HCT116 (cell line): ENCODE measurements around the gene ZFR2. TPM values are rescaled to one million over a fixed set of nuclear protein-coding genes. Genes with fewer than 3 reads are reported as not detected.
A peak's percentile ranks its signal among the peaks of the same experiment; 100 is the strongest.

Experiments
- ATAC-seq: fragments of 200-7000 bp; cut with Tn5 transposase; 2 replicates; pipeline ENCODE4 v1.9.1; 2020; ENCODE audit warnings: mild to moderate bottlenecking, moderate library complexity
- BruUV-seq: library from RNA; stranded (reverse); fragments of 400-500 nt; replicated peaks from 2 replicates; lab custom pipeline; 2021; lab: Mats Ljungman, UMichigan
- CTCF ChIA-PET: fragments of 300-600 bp; sonication (Branson Sonifier 250); formaldehyde crosslinking; loops from one replicate; lab custom pipeline; 2021; ENCODE audit warnings: antibody characterized with exemption; lab: Charles Lee
- POLR2A ChIA-PET: fragments of 300-600, 350-600 bp; sonication (Branson Sonifier 250); formaldehyde crosslinking; loops from one replicate; lab custom pipeline; 2021; ENCODE audit warnings: antibody characterized with exemption; lab: Charles Lee
- RAD21 ChIA-PET, 2 experiments: fragments of 300-600 bp; sonication (Branson Sonifier 250); formaldehyde crosslinking; loops; one replicate each; lab custom pipeline; 2023; ENCODE audit warnings: low total read pairs in 2 of 2; ENCODE audit not compliant: uncharacterized antibody in 2 of 2, unreplicated experiment in 2 of 2, low non-redundant PET in 1 of 2; lab: Charles Lee
- DNase-seq: peaks from one replicate; pipeline ENCODE4 v3.0.0-alpha.2; 2010; ENCODE audit warnings: low read depth, low spot score
- H2AFZ ChIP-seq: fragments of 200-600 bp; shearing (Covaris generic), sonication (generic); 2 replicates; pipeline ENCODE4 v1.6.1; 2017; ENCODE audit warnings: low read depth, mixed run types, mixed read lengths, antibody characterized with exemption, low read length; ENCODE audit not compliant: poor library complexity, severe bottlenecking
- H3K27ac ChIP-seq: 2 replicates; pipeline ENCODE4 v1.5.1; 2012; ENCODE audit warnings: low read depth, low read length
- H3K27me3 ChIP-seq: fragments of 200-600 bp; sonication (generic); 2 replicates; pipeline ENCODE4 v1.6.1; 2016; ENCODE audit warnings: mixed run types, low read length, mixed read lengths; ENCODE audit not compliant: insufficient read depth
- H3K36me3 ChIP-seq, 2 experiments: fragments of 200-500 bp in 1 of 2; fragments of 200-600 bp in 1 of 2; sonication (Bioruptor generic) in 1 of 2; sonication (generic) in 1 of 2; 2 replicates each; pipeline versions ENCODE4 v1.5.1 to v1.6.1; 2014 to 2016; ENCODE audit warnings: low read length in 2 of 2, inconsistent platforms in 1 of 2, mixed read lengths in 1 of 2, mixed run types in 1 of 2; ENCODE audit not compliant: insufficient read depth in 2 of 2, control insufficient read depth in 1 of 2
- H3K4me1 ChIP-seq, 2 experiments: fragments of 200-600 bp in 1 of 2; sonication (generic) in 1 of 2; 2 replicates each; pipeline versions ENCODE4 v1.5.1 to v1.6.1; 2012 to 2017; ENCODE audit warnings: low read length in 2 of 2, inconsistent platforms in 1 of 2, mild to moderate bottlenecking in 1 of 2, mixed read lengths in 1 of 2, mixed run types in 1 of 2, moderate library complexity in 1 of 2; ENCODE audit not compliant: insufficient read depth in 2 of 2, control insufficient read depth in 1 of 2
- H3K4me2 ChIP-seq: fragments of 200-600 bp; sonication (generic); 2 replicates; pipeline ENCODE4 v1.6.1; 2017; ENCODE audit warnings: mixed run types, low read length, mixed read lengths
- H3K4me3 ChIP-seq, 2 experiments: fragments of 200-600 bp in 1 of 2; sonication (generic) in 1 of 2; replicated peaks in 1 of 2; 2 replicates each; pipeline ENCODE4 v1.5.1; 2011 to 2016; ENCODE audit warnings: low read length in 2 of 2, control low read depth in 1 of 2, low read depth in 1 of 2, mild to moderate bottlenecking in 1 of 2, mixed read lengths in 1 of 2, mixed run types in 1 of 2
- H3K79me2 ChIP-seq: fragments of 200-600 bp; sonication (generic); 2 replicates; pipeline ENCODE4 v1.6.1; 2017; ENCODE audit warnings: mild to moderate bottlenecking, mixed run types, low read length, moderate library complexity, mixed read lengths; ENCODE audit not compliant: insufficient read depth
- H3K9ac ChIP-seq: fragments of 200-600 bp; sonication (generic); 2 replicates; pipeline ENCODE4 v1.6.1; 2016; ENCODE audit warnings: low read length, mixed read lengths
- H3K9me2 ChIP-seq: fragments of 200-600 bp; sonication (generic), shearing (Covaris generic); 2 replicates; pipeline ENCODE4 v1.6.1; 2017; ENCODE audit warnings: mixed run types, mild to moderate bottlenecking, moderate library complexity; ENCODE audit not compliant: insufficient read depth
- H3K9me3 ChIP-seq, 2 experiments: fragments of 200-500 bp in 1 of 2; fragments of 200-600 bp in 1 of 2; sonication (Bioruptor generic) in 1 of 2; sonication (generic) in 1 of 2; 2 replicates each; pipeline ENCODE4 v1.6.1; 2014 to 2017; ENCODE audit warnings: low read length in 2 of 2, mixed read lengths in 2 of 2, inconsistent platforms in 1 of 2, low read depth in 1 of 2, mild to moderate bottlenecking in 1 of 2, mixed run types in 1 of 2, moderate library complexity in 1 of 2; ENCODE audit not compliant: control insufficient read depth in 1 of 2, insufficient read depth in 1 of 2
- H4K20me1 ChIP-seq: fragments of 200-600 bp; sonication (generic), shearing (Covaris generic); 2 replicates; pipeline ENCODE4 v1.6.1; 2017; ENCODE audit warnings: mixed run types, mild to moderate bottlenecking, moderate library complexity; ENCODE audit not compliant: insufficient read depth
- CBX3 ChIP-seq: IDR thresholded peaks from 2 replicates; pipeline ENCODE4 v1.6.1; 2012; ENCODE audit warnings: low read depth
- EGR1 ChIP-seq: IDR thresholded peaks from 2 replicates; pipeline ENCODE4 v1.6.1; 2012; ENCODE audit warnings: low read depth
- JUND ChIP-seq: IDR thresholded peaks from 2 replicates; pipeline ENCODE4 v1.6.1; 2012
- POLR2A ChIP-seq: IDR thresholded peaks from 2 replicates; pipeline ENCODE4 v1.7.0; 2011; ENCODE audit warnings: borderline replicate concordance; ENCODE audit not compliant: insufficient read depth, insufficient read length; ENCODE audit errors: extremely low read depth
- POLR2AphosphoS5 ChIP-seq: IDR thresholded peaks from 2 replicates; pipeline ENCODE4 v1.6.1; 2011; ENCODE audit warnings: mild to moderate bottlenecking, low read depth, low read length, moderate library complexity
- RAD21 ChIP-seq: IDR thresholded peaks from 2 replicates; pipeline ENCODE4 v1.6.1; 2012; ENCODE audit warnings: low read depth, mild to moderate bottlenecking
- SIN3A ChIP-seq: IDR thresholded peaks from 2 replicates; pipeline ENCODE4 v1.6.1; 2012; ENCODE audit warnings: low read depth
- SRF ChIP-seq: IDR thresholded peaks from 2 replicates; pipeline ENCODE4 v1.6.1; 2012; ENCODE audit warnings: low read depth
- TCF7L2 ChIP-seq: IDR thresholded peaks from 2 replicates; pipeline ENCODE4 v1.7.0; 2011; ENCODE audit warnings: borderline replicate concordance, inconsistent platforms; ENCODE audit not compliant: insufficient read depth, insufficient read length; ENCODE audit errors: extremely low read depth
- intact Hi-C: fragments of 100-400 bp; cut with micrococcal nuclease; formaldehyde crosslinking; loops from 2 replicates; pipeline ENCODE4 v1.10.0; 2022
- total RNA-seq: library from RNA; stranded (reverse); gene quantifications from one replicate; pipeline ENCODE4 v1.2.1, GENCODE V29; 2021; ENCODE audit not compliant: unreplicated experiment
- TF ChIP-seq, protein P1 (sequence below), 3 experiments: fragments of 200-600 bp in 1 of 3; sonication (generic) in 1 of 3; IDR thresholded peaks in 2 of 3; conservative IDR thresholded peaks in 1 of 3; 2 replicates each; pipeline ENCODE4 v1.5.1; 2012 to 2017; ENCODE audit warnings: low read depth in 2 of 3, low read length in 2 of 3, antibody characterized with exemption in 1 of 3, borderline replicate concordance in 1 of 3, control low read depth in 1 of 3, mild to moderate bottlenecking in 1 of 3, mixed read lengths in 1 of 3, mixed run types in 1 of 3, moderate library complexity in 1 of 3; ENCODE audit not compliant: insufficient read depth in 1 of 3
- TF ChIP-seq, protein P2 (sequence below): IDR thresholded peaks from 2 replicates; pipeline ENCODE4 v1.6.1; 2012
- TF ChIP-seq, protein P3 (sequence below): IDR thresholded peaks from 2 replicates; pipeline ENCODE4 v1.6.1; 2012
- TF ChIP-seq, protein P4 (sequence below): IDR thresholded peaks from 2 replicates; pipeline ENCODE4 v1.6.1; 2012; ENCODE audit warnings: low read depth

ZFR2 gene
- total RNA-seq, 1 experiment from 2014 or later = 0.34 TPM

DNA sequence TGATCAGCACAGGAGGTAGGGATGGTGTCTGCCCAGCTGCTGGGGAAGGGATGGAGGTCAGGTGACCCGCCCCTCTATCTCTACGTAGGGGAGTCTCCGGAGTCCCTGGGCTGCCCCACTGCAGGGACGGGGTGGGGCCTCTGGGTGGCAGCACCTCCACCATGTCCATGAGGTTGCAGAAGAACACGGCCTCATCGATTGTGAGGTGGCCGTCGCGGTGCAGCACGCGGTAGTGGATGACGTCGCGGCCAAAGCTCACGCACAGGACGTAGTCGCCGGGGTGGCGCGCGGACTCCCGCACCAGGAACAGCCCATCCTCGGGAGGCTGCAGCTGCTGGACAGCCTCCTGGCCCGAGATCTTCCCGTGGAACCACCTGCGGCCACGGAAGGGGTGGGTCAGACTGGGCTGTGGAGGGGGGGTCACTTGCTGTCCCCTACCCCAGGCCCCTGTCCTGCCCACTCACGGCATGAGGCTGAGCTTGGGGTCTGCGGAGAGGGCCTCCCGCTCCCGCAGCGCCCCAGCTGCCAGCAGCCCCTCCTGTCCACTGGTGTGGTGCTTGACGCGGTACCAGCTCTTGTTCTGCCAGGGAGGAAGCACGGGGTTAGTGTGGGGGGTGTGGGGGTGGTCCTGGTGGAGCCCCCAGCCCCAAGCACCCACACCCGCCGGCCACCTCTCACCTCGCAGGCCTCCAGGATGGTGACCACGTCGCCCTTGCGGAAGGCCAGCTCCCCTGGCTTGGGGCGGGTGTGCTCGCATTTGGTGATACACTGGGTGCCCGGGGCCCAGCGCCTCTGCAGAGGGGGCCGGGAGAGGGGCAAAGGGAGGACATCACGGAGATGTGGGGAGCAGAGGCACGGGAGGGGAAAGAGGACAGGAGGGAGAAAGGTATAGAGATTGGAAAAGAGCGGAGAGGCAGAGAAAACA lies 84.9 kb downstream of the ZFR2 start:
- no peak overlapping the region for H3K4me3 ChIP-seq
- ChIA-PET CTCF (no interaction called here), RAD21 (no interaction called here), POLR2A (interaction anchor here (1.6 kb wide), 1 partner anchor 21 kb away, joined by 4 read pairs; the partner anchor contains the start of gene MRPL54)
- H2AFZ ChIP-seq = no peak overlapping the region
- TF ChIP-seq, protein P1, sequence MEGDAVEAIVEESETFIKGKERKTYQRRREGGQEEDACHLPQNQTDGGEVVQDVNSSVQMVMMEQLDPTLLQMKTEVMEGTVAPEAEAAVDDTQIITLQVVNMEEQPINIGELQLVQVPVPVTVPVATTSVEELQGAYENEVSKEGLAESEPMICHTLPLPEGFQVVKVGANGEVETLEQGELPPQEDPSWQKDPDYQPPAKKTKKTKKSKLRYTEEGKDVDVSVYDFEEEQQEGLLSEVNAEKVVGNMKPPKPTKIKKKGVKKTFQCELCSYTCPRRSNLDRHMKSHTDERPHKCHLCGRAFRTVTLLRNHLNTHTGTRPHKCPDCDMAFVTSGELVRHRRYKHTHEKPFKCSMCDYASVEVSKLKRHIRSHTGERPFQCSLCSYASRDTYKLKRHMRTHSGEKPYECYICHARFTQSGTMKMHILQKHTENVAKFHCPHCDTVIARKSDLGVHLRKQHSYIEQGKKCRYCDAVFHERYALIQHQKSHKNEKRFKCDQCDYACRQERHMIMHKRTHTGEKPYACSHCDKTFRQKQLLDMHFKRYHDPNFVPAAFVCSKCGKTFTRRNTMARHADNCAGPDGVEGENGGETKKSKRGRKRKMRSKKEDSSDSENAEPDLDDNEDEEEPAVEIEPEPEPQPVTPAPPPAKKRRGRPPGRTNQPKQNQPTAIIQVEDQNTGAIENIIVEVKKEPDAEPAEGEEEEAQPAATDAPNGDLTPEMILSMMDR (IDR thresholded peaks at IDR 0.05 in 2 of 3, conservative IDR thresholded peaks at IDR 0.05 in 1 of 3; ENCODE audit: borderline replicate concordance in 1 of 3, insufficient read depth in 1 of 3, low read depth in 2 of 3, low read length in 2 of 3) = peak; percentile 14 to 51 (median 42); a peak in 4 of 6 replicates
- TF ChIP-seq POLR2AphosphoS5 = no peak
- BruUV-seq = no TSS peak
- no peaks in the 10 kb centered on the region for H3K9me2 ChIP-seq
- H3K27ac ChIP-seq = no peak overlapping the region
- no peaks in the 10 kb centered on the region for H4K20me1 ChIP-seq
- H3K9ac ChIP-seq = no peak overlapping the region
- no peaks in the 10 kb centered on the region for H3K4me1 ChIP-seq
- H3K4me2 ChIP-seq = no peak overlapping the region
- peaks cover 9 to 21% of the 10 kb centered on the region in 2 experiments; a peak in 3 of 4 replicates for H3K9me3 ChIP-seq
- no peaks in the 10 kb centered on the region for H3K27me3 ChIP-seq
- H3K79me2 ChIP-seq = no peaks in the 10 kb centered on the region
- DNase-seq = no peak
- no peaks in the 10 kb centered on the region for H3K36me3 ChIP-seq
- peak; percentile 57 for ATAC-seq
- intact Hi-C loops = no loop called here

DNA sequence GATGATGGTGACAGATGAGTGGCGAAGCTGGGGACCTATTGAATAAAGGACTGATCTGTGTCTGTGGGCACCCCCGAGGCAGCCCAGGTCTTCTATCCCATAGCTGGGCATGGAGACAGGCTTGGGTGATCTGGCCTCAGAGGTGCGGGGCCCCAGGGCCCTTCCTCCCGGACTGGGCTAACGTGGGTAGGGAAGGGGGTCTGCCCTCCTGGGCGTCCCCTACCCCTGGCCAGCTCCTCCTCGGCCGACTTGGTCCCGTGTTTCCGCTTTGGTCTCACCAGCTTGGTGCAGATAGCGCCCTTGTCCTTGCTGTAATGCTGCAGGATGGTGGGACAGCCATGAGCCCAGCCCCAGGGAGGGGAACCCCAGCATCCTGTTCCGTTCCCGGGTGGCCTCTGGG lies 85.9 kb downstream of the ZFR2 start:
- no TSS peak for BruUV-seq
- H3K27me3 ChIP-seq = no peaks in the 10 kb centered on the region
- no peak overlapping the region for H3K27ac ChIP-seq
- H3K79me2 ChIP-seq = no peaks in the 10 kb centered on the region
- H3K9me3 ChIP-seq = peaks cover 9 to 21% of the 10 kb centered on the region in 2 experiments; a peak in 3 of 4 replicates
- H3K4me3 ChIP-seq = no peak overlapping the region
- no peaks in the 10 kb centered on the region for H3K36me3 ChIP-seq
- no peaks in the 10 kb centered on the region for H3K4me1 ChIP-seq
- H2AFZ ChIP-seq = no peak overlapping the region
- ATAC-seq (no peak), DNase-seq (no peak)
- H3K4me2 ChIP-seq = no peak overlapping the region
- ChIA-PET CTCF (no interaction called here), POLR2A (interaction anchor here (1.6 kb wide), 1 partner anchor 20 kb away, joined by 4 read pairs; the partner anchor contains the start of gene MRPL54), RAD21 (no interaction called here)
- H4K20me1 ChIP-seq = no peaks in the 10 kb centered on the region
- H3K9ac ChIP-seq = no peak overlapping the region
- H3K9me2 ChIP-seq = no peaks in the 10 kb centered on the region
- intact Hi-C loops = no loop called here
- TF ChIP-seq, protein P2, sequence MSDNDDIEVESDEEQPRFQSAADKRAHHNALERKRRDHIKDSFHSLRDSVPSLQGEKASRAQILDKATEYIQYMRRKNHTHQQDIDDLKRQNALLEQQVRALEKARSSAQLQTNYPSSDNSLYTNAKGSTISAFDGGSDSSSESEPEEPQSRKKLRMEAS = no peak
- TF ChIP-seq SIN3A (no peak), POLR2AphosphoS5 (no peak), TCF7L2 (no peak), POLR2A (no peak), RAD21 (no peak), CBX3 (no peak), SRF (no peak), EGR1 (no peak), JUND (no peak)
- TF ChIP-seq, protein P3, sequence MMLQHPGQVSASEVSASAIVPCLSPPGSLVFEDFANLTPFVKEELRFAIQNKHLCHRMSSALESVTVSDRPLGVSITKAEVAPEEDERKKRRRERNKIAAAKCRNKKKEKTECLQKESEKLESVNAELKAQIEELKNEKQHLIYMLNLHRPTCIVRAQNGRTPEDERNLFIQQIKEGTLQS = no peak
- TF ChIP-seq, protein P4, sequence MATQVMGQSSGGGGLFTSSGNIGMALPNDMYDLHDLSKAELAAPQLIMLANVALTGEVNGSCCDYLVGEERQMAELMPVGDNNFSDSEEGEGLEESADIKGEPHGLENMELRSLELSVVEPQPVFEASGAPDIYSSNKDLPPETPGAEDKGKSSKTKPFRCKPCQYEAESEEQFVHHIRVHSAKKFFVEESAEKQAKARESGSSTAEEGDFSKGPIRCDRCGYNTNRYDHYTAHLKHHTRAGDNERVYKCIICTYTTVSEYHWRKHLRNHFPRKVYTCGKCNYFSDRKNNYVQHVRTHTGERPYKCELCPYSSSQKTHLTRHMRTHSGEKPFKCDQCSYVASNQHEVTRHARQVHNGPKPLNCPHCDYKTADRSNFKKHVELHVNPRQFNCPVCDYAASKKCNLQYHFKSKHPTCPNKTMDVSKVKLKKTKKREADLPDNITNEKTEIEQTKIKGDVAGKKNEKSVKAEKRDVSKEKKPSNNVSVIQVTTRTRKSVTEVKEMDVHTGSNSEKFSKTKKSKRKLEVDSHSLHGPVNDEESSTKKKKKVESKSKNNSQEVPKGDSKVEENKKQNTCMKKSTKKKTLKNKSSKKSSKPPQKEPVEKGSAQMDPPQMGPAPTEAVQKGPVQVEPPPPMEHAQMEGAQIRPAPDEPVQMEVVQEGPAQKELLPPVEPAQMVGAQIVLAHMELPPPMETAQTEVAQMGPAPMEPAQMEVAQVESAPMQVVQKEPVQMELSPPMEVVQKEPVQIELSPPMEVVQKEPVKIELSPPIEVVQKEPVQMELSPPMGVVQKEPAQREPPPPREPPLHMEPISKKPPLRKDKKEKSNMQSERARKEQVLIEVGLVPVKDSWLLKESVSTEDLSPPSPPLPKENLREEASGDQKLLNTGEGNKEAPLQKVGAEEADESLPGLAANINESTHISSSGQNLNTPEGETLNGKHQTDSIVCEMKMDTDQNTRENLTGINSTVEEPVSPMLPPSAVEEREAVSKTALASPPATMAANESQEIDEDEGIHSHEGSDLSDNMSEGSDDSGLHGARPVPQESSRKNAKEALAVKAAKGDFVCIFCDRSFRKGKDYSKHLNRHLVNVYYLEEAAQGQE = no peak
